Stimulated activated effector memory CD8-positive, alpha-beta T cell treated with anti-CD3 and anti-CD28 coated beads, Interleukin-12 subunit alpha, Interleukin-12 subunit beta, amount 100 ng/mL, for 72 hours (primary cell): ENCODE measurements around the gene ZNF423.
A peak's percentile ranks its signal among the peaks of the same experiment; 100 is the strongest.

ENCODE experiments used
- ATAC-seq: fragments of 150-1000 bp; cut with Tn5 transposase; 2 replicates; pipeline ENCODE4 v1.10.0; 2021
- DNase-seq, 2 donors: peaks; one replicate each; pipeline ENCODE4 v3.0.0; 2021 to 2022; ENCODE audit warnings: low spot score in 2 of 2
- H3K27ac Mint-ChIP-seq: one replicate; pipeline ENCODE4 v1.8.0; 2022; ENCODE audit warnings: mild to moderate bottlenecking, mixed read lengths
- H3K36me3 Mint-ChIP-seq: one replicate; pipeline ENCODE4 v1.8.0; 2022; ENCODE audit warnings: mild to moderate bottlenecking, mixed read lengths
- H3K4me1 Mint-ChIP-seq: one replicate; pipeline ENCODE4 v1.8.0; 2022; ENCODE audit warnings: mixed read lengths
- H3K4me3 Mint-ChIP-seq: one replicate; pipeline ENCODE4 v1.8.0; 2022; ENCODE audit warnings: mild to moderate bottlenecking, mixed read lengths
- H3K9me3 Mint-ChIP-seq: one replicate; pipeline ENCODE4 v1.8.0; 2022; ENCODE audit warnings: mixed read lengths

The ZNF423 gene

DNA sequence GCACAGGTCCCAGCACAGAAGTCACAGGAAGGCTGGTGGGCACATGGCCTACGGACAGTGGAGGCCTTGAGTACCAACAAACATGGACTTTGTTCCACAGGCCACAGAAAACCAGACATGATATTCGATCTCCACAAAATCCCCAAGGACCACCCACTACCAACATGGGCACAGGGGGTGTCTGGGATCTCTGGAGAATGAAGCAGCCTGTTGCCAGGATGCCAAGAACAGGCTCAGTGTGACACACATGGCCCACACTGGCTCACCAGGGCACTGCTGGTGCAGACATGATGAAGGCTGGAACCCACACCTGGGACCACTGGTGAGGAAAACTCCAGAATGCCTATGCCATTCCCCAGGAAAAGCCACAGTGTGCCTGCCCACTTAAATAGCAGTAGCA, 362.1 kb downstream of the ZNF423 start:
- Mint-ChIP-seq H3K4me1 (no peaks in the 10 kb centered on the region), H3K9me3 (no peaks in the 10 kb centered on the region), H3K27ac (no peak overlapping the region), H3K36me3 (no peaks in the 10 kb centered on the region), H3K4me3 (no peak overlapping the region)
- no peak for ATAC-seq
- no peak for DNase-seq

DNA sequence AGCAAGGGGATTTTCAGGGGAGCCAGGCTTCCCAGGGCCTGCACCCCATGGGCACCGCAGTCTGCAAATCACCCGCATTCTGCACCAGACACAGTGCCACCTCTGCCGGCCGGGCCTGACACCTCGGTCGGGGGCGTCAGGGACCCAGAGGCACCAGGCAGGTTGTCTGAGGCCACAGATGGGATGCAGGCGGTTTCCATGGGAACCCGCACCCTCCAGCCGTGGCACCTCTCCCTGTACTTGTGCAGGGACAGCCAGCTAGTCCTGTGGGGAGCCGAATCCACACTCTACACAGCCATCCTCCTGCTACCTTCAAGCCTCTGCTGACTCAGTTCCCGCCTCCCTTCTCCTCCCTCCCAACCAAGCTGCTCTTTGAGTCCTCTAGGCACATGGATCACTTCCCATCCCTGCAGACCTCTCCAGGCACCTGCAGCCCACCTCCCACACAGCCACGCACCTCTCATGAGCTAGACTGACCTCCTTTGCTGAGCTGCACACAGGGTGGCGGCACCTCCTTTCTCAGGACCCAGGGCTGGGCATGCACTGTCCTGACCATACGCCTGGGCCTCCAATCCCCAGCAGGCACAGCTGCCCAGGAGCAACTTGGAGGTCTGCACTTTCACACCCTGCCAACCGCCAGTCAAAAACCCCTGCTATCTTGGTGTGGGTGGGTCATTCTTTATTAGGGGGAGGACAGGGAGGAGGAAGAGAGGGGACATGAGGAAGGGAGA, 362.9 kb downstream of the ZNF423 start:
- DNase-seq (no peak), ATAC-seq (no peak)
- no peaks in the 10 kb centered on the region for H3K36me3 Mint-ChIP-seq
- H3K9me3 Mint-ChIP-seq = no peaks in the 10 kb centered on the region
- H3K4me1 Mint-ChIP-seq = no peaks in the 10 kb centered on the region
- no peak overlapping the region for H3K27ac Mint-ChIP-seq
- H3K4me3 Mint-ChIP-seq = no peak overlapping the region

DNA sequence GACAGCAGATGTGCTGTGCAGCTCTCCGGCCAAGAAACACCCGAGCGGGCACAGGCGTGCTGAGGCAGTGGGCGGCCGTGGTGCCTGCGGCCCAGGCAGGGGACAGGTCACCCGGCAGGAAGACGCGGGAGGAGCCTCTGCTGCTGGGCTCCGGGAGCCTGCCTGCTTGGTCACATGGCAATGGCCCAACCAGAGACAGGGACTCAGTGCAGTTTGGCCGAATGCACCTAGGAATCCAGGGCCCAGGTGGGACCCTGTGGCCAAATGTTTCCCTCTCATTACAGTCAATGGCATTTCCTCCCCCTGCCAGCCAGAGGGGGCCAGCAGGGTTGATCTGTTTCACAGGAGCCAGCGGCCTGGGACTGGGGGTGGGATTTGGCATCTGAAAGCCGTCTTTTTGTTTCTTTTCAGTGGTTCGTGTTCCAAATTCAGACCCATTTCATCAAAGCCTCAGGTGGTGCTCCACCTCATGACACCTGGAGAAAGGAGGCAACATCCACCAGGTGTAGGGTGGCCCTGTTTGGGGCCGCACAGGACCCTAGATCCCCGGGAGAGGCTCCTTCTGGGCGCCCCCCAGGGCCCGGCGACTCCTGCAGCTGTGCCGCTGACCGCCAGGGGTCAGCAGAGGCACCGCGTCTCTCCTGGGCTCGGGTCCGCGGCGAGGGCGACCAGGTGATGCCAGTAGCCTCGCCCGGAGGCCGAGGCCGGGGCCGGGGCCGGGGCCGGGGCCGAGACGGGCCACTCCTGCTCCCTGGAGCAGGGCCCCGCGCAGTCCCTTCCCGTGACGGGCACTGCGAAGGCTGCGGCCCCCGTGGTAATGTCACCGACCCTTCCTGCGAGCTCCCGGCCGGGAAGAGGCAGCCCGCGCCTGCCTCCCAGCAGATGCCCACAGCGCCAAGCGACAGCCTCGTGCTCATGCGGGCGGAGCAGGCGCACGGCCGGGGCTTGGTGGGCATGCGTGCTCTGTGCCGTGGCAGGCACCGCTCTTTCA, 363.8 kb downstream of the ZNF423 start:
- H3K36me3 Mint-ChIP-seq = no peaks in the 10 kb centered on the region
- no peak overlapping the region for H3K27ac Mint-ChIP-seq
- H3K4me3 Mint-ChIP-seq = no peak overlapping the region
- DNase-seq (peak; percentile 14 to 63), ATAC-seq (peak; percentile 41)
- H3K4me1 Mint-ChIP-seq = no peaks in the 10 kb centered on the region
- no peaks in the 10 kb centered on the region for H3K9me3 Mint-ChIP-seq

DNA sequence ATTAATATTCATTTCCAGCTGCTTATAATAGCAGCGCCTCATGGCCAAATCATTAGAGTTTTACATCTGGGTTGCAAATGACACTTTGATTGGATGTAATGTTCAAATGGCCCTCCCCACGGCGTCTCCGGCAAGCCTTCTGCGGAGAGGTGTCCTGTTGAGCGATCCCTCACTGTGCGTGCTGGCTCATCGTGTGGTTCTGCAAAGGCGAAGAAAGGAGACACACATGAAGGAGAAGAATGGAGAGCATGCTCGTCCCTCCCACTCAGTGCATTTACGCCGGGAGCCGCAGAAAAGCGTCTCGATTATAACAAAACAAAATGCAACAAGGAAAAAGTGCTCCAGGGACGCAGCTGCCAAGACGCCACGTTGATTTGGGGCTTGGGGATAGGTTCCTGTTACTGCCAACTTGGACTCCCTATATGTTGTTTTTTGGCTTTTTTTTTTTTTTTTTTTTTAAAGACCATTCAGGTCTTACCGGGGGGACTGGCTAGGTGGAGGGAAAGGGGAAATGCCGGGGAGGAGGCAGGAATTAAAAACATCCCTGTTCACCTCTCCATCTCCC, 364.7 kb downstream of the ZNF423 start:
- DNase-seq = no peak
- Mint-ChIP-seq H3K36me3 (no peaks in the 10 kb centered on the region), H3K27ac (no peak overlapping the region), H3K4me1 (no peaks in the 10 kb centered on the region), H3K9me3 (no peaks in the 10 kb centered on the region), H3K4me3 (no peak overlapping the region)
- ATAC-seq = no peak

DNA sequence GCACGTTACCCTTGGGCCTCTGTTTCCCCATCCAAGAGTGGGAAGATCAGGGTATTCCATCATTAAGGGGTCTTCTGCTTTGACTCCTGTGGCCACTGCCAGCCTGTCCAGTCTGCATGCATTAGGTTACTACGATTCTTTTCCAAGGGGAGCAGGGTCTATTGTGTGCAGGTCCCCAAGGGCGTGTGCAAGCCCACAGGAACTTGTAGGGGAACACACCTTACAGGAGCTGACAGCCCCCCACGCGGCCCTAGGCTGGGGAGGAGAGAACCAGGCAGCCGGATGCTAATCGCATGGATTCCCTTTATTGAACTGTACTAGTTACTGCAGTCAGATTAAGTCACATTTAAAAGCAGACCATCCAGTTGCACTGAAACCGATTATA, 365.6 kb downstream of the ZNF423 start:
- no peak for DNase-seq
- H3K27ac Mint-ChIP-seq = no peak overlapping the region
- no peaks in the 10 kb centered on the region for H3K36me3 Mint-ChIP-seq
- no peak overlapping the region for H3K4me3 Mint-ChIP-seq
- no peaks in the 10 kb centered on the region for H3K9me3 Mint-ChIP-seq
- H3K4me1 Mint-ChIP-seq = no peaks in the 10 kb centered on the region
- no peak for ATAC-seq

DNA sequence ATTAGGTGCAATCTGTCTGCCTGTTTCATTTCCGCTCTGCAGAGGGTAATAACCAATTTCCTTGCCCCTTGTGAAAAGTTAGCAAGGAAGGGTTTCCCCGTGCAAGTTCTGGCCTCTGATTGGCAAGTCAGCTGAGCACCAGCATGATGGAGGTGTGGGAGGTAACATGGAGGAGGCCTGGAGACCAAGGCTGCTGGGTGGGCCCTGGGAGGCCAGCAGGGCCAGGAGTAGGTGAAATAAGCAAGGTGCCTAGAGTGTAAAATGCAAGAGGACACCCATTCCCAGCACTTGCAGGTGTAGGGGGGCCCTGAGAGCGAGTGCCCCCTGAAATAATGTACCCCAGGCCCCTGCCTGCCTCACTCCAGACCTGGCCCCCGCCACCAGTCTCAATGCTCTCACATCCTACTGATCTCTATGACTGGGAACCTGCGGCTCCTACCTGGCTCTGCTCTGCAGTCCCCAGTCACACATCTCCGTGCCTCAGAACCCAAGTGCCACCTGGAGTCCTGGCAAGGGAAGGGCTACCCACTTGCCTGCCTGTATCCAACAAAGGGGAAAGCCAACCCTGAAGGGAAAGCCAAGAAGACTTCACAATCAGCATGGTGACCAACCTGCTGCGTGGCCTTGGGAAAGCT, 366.1 kb downstream of the ZNF423 start:
- H3K27ac Mint-ChIP-seq = no peak overlapping the region
- H3K9me3 Mint-ChIP-seq = no peaks in the 10 kb centered on the region
- H3K4me1 Mint-ChIP-seq = no peaks in the 10 kb centered on the region
- ATAC-seq (no peak), DNase-seq (no peak)
- H3K36me3 Mint-ChIP-seq = no peaks in the 10 kb centered on the region
- no peak overlapping the region for H3K4me3 Mint-ChIP-seq

DNA sequence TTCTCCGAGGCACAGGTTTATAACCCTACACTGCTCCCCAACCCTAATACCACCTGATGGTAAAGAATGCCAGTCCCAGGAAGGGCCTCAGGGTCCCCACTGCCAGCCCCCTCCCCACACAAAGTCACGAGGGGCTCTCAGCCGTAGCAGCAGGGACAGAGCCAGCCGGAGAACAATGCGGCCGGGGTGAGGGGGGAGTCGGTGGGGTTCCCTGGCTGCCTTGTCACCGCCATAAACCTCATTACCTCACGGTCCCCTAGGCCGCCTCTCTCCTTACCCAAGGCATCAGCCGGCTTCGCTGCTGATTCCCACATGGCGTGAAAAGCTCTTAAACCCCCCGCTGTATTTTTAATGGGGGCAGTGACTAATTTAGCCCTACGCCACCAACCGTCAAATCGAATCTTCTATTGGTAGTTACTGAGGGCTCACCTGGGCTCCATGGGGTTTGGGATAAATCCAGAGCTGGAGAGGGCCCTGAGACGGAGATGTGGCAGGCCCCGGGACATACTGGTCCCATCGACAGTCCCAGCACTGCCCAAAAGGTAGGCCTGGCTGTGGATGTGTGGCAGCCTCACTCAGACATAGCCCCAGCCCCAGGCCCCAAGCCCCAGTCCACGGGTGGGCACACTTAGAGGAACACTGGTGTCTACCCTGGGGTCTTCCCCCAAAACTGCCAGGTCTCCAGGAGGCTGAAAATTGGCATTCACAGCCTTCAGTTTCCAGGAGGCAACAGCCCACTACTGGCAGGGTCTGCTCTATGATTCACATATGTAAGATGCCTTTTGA, 367.0 kb downstream of the ZNF423 start:
- no peaks in the 10 kb centered on the region for H3K4me1 Mint-ChIP-seq
- no peak overlapping the region for H3K4me3 Mint-ChIP-seq
- H3K9me3 Mint-ChIP-seq = no peaks in the 10 kb centered on the region
- H3K36me3 Mint-ChIP-seq = no peaks in the 10 kb centered on the region
- no peak for ATAC-seq
- no peak for DNase-seq
- no peak overlapping the region for H3K27ac Mint-ChIP-seq

DNA sequence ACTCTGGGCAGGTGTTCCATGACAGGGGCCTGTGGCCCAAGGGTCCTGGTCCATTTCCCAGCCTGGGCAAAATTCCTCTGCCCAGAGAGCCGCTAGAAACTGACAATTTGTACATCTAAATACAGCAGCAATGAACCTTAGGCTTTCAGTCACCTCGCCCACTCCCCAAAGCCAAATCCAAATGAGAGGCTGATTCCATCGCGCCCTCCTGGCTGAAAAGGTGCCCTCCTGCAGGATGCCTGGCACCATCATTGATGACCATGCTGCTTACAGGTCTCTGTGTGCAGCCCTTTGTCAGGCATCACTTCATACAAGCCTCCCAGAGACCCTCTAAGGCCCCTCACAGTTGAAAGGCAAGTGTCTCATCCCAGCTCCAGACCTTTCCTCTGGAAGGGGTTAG, 367.6 kb downstream of the ZNF423 start:
- H3K4me1 Mint-ChIP-seq = no peaks in the 10 kb centered on the region

DNA sequence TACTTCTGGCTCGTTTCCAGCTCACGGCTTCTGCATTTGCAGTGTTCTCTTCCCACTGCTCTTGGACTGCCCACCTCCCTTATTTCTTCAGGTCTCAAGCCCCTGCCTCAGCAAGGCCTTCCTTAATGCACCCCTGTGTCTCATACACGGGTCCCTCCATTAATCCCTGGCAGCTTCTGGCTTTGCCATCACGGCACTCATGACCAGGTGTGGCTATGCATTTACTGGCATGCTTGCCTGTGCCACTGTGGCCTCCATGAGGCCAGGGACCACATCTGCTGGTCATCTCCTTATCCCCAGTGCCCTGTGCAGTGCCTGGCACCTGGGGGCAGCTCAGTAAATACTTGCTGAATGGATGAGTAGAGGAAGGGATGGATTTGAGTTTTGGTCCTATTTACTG, 368.2 kb downstream of the ZNF423 start:
- no peaks in the 10 kb centered on the region for H3K36me3 Mint-ChIP-seq
- no peak overlapping the region for H3K4me3 Mint-ChIP-seq
- DNase-seq (no peak), ATAC-seq (no peak)
- H3K4me1 Mint-ChIP-seq = no peaks in the 10 kb centered on the region
- H3K9me3 Mint-ChIP-seq = no peaks in the 10 kb centered on the region
- H3K27ac Mint-ChIP-seq = no peak overlapping the region

More for the DNA sequence above, 367.6 kb downstream of the ZNF423 start:
- H3K4me3 Mint-ChIP-seq = no peak overlapping the region
- ATAC-seq = no peak
- H3K36me3 Mint-ChIP-seq = no peaks in the 10 kb centered on the region
- no peak overlapping the region for H3K27ac Mint-ChIP-seq
- no peak for DNase-seq
- no peaks in the 10 kb centered on the region for H3K9me3 Mint-ChIP-seq

DNA sequence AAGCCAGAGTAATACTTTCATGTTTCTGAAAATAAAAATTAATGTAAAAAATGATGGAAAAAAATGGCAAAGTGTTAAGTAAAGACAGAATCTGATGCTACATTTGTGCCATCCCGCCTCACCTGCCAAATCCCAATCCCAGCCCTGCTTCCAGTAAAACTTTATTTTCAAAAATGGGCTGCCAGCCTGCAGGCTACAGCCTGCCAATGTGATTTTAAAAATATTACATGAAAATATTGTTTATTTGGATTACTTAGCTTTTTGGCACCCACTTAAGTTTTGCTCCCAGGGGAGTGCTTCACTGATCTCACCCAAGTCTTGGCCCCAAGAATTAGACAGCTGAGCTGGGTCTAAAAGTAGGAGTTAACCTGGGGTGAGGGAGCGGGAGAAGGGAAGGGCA, 369.5 kb downstream of the ZNF423 start:
- Mint-ChIP-seq H3K4me1 (no peaks in the 10 kb centered on the region), H3K36me3 (no peaks in the 10 kb centered on the region), H3K4me3 (no peak overlapping the region), H3K27ac (no peak overlapping the region), H3K9me3 (no peaks in the 10 kb centered on the region)
- no peak for DNase-seq
- no peak for ATAC-seq

DNA sequence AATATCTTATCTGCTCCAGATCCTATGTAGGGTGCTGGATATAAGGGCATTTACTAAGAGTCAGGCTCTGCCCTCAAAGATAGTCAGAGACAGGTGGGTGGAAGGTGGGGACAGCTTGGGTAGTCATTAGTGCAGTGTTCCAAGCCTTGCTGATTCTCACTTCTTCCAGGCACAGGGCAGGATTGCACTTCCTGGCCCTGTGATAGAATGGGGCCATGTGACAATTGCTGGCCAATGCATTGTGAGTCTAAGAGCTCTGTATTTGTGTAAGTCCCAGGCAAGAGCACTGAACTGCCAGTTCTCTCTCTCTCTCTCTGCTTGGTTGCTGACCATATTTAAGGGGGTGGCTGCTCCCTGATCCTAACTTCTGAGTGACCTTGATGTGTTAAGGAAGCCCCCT, 370.2 kb downstream of the ZNF423 start:
- no peak for DNase-seq
- H3K27ac Mint-ChIP-seq = no peak overlapping the region

DNA sequence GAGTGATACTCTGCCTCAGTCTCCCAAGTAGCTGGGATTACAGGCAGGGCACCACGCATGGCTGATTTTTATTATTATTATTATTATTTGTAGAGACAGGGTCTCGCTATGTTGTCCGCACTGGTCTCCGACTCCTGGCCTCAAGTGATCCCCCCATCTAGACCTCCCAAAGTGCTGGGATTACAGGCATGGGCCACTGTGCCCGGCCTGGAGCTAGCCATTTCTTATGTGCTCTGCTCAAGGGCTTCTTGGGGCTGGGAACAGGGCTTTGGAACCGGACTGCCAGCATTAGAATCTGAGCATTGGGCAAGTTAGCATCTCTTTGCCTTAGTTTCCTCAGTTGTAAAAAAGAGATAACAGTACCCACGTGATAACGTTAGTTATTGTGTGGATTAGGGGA, 371.0 kb downstream of the ZNF423 start:
- Mint-ChIP-seq H3K4me3 (no peak overlapping the region), H3K4me1 (no peaks in the 10 kb centered on the region), H3K27ac (no peak overlapping the region), H3K9me3 (no peaks in the 10 kb centered on the region), H3K36me3 (no peaks in the 10 kb centered on the region)
- no peak for ATAC-seq
- DNase-seq = no peak

More for the DNA sequence above, 370.2 kb downstream of the ZNF423 start:
- no peaks in the 10 kb centered on the region for H3K9me3 Mint-ChIP-seq
- H3K4me1 Mint-ChIP-seq = no peaks in the 10 kb centered on the region
- no peak overlapping the region for H3K4me3 Mint-ChIP-seq
- no peaks in the 10 kb centered on the region for H3K36me3 Mint-ChIP-seq
- ATAC-seq = no peak

DNA sequence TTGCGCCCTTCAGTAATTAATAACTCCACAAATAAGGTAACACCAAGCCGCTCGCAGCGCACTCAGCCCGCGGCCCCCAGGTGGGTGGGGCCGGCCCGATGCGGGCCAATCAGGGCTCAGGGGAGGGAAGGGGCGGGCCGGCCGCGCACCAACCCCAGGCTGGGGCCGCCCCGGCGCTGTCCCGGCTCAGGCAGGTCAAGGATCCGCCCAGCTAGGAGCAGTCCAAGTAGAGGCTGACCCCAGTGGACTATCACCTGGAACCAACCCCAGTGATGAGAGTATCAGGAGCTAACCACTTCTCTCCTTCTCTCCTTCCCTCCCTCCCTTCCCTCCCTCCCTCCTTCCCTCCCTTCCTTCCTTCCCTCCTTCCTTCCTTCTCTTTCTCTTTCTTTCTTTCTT, 371.5 kb downstream of the ZNF423 start:
- DNase-seq (no peak), ATAC-seq (peak; percentile 53)
- Mint-ChIP-seq H3K36me3 (no peaks in the 10 kb centered on the region), H3K4me1 (no peaks in the 10 kb centered on the region), H3K4me3 (no peak overlapping the region), H3K9me3 (no peaks in the 10 kb centered on the region), H3K27ac (no peak overlapping the region)

DNA sequence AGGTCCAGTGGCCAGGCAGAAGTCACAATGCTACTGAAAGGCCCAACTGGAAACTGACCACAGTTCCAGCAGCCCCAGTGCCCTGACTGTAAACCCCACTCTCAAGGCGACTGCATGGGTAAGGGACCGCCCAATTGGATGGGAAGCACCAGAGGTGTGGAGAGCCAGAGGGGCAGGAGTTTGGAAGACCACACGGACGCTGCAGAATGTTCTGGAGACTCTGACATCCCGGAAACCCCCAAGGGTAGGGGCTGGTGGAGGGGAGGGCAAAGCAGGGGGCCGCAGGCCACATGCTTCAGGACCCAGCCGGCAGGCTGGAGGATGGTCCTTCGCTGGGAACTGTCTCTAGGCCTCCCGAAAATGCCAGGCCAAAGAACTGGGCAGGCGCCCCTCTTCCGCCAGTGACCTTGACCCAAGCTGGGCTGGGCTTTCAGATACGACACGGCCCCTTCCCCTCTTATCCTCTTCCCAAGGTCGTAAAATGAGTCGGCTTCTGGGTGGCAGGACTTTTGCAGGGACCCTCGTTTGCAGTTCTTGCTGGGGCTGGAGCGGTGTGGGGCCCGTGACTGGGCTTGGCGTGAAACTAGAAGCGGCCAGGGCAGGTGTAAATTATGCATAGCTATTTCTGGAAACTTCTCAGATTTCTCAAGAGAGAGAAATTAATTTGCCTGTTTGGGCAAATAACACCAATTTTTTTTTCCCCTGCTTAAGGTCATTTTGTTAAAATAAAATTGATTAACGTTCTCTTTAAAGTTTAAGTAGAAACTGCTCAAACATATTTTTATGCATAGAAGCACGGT, 372.1 kb downstream of the ZNF423 start:
- DNase-seq (no peak), ATAC-seq (peak; percentile 17)
- Mint-ChIP-seq H3K4me3 (no peak overlapping the region), H3K9me3 (no peaks in the 10 kb centered on the region), H3K36me3 (no peaks in the 10 kb centered on the region), H3K4me1 (no peaks in the 10 kb centered on the region), H3K27ac (no peak overlapping the region)
